ENCODE data around the gene UBN2.

Gene UBN2

DNA sequence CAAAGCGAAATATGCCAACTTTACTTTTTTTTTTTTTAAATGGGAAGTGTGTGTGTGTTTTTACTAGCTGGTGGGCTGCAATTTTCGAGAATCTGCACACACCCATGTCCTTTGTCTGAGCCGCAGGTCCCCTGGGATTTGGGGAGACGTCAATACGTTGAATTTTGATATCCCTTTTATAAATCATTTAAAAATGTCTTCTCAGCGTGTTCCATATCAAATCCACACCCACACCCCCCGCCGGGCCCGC lies 109.7 kb downstream of the UBN2 start:
- Histone ChIP-seq H3K27ac (peak overlapping the region; percentile 100), H3K79me2 (peaks cover 7% of the 10 kb centered on the region), H3K4me2 (ENCODE audit: low read length) (peak overlapping the region; percentile 97), H3K4me3 (ENCODE audit: low read depth, low read length) (peak overlapping the region; percentile 98), H3K36me3 (ENCODE audit: control insufficient read depth, insufficient read depth, low read length) (no peaks in the 10 kb centered on the region), H3K9ac (peak overlapping the region; percentile 99), H3K27me3 (ENCODE audit: control insufficient read depth, insufficient read depth, low read length) (no peaks in the 10 kb centered on the region), H3K4me1 (peaks cover 3% of the 10 kb centered on the region), H3K9me3 (ENCODE audit: control insufficient read depth, low read length) (no peaks in the 10 kb centered on the region), H2AFZ (peak overlapping the region; percentile 100)
- TF ChIP-seq, protein P1, sequence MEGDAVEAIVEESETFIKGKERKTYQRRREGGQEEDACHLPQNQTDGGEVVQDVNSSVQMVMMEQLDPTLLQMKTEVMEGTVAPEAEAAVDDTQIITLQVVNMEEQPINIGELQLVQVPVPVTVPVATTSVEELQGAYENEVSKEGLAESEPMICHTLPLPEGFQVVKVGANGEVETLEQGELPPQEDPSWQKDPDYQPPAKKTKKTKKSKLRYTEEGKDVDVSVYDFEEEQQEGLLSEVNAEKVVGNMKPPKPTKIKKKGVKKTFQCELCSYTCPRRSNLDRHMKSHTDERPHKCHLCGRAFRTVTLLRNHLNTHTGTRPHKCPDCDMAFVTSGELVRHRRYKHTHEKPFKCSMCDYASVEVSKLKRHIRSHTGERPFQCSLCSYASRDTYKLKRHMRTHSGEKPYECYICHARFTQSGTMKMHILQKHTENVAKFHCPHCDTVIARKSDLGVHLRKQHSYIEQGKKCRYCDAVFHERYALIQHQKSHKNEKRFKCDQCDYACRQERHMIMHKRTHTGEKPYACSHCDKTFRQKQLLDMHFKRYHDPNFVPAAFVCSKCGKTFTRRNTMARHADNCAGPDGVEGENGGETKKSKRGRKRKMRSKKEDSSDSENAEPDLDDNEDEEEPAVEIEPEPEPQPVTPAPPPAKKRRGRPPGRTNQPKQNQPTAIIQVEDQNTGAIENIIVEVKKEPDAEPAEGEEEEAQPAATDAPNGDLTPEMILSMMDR (IDR thresholded peaks at IDR 0.05): no peak

DNA sequence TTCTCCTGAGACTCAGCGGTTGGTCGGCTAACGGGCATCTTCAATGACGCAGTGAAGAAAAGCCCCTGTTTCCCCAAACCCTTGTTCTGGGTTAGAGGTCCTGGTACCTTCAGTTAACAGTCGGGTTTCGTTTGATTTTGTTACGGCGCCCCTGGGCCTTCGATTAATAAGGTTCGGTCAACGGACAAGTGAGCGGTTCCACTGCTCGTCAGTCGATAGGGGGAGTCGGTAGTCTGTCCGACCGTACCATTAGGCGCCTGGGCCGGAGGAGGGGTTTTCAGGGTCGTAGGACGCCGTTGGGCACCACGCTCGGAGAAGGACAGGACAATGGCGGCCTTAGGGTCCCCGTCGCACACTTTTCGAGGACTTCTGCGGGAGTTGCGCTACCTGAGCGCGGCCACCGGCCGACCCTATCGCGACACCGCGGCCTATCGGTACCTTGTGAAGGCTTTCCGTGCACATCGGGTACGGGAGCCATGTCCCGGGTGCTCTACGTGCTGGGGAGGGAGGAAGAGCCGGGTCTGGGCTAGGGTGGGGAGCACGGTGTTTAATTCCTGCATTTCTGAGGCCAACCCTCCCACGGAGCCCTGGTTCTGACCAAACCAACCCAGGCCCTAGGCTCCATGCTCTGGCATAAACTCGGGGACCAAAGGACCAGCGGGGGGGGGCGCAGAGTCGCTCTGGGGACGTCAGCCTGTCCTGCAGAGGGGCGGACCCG lies 110.2 kb downstream of the UBN2 start, which contains the start of gene FMC1:
FMC1 (plus strand) TSS at position 280 of the 718 bp plus-strand sequence; CDS start at position 328, 48 bp downstream.
- Histone ChIP-seq H3K4me1 (peaks cover 3% of the 10 kb centered on the region), H3K27me3 (ENCODE audit: control insufficient read depth, insufficient read depth, low read length) (no peaks in the 10 kb centered on the region), H3K36me3 (ENCODE audit: control insufficient read depth, insufficient read depth, low read length) (no peaks in the 10 kb centered on the region), H3K4me2 (ENCODE audit: low read length) (peak within 1 kb of the TSS; percentile 97), H3K9me3 (ENCODE audit: control insufficient read depth, low read length) (no peaks in the 10 kb centered on the region), H3K79me2 (peaks cover 7% of the 10 kb centered on the region), H3K4me3 (ENCODE audit: low read depth, low read length) (peak within 1 kb of the TSS; percentile 98), H2AFZ (peak within 1 kb of the TSS; percentile 100), H3K9ac (peak within 1 kb of the TSS; percentile 99), H3K27ac (peak within 1 kb of the TSS; percentile 100)
- TF ChIP-seq, protein P1 (IDR thresholded peaks at IDR 0.05): peak; percentile 69

DNA sequence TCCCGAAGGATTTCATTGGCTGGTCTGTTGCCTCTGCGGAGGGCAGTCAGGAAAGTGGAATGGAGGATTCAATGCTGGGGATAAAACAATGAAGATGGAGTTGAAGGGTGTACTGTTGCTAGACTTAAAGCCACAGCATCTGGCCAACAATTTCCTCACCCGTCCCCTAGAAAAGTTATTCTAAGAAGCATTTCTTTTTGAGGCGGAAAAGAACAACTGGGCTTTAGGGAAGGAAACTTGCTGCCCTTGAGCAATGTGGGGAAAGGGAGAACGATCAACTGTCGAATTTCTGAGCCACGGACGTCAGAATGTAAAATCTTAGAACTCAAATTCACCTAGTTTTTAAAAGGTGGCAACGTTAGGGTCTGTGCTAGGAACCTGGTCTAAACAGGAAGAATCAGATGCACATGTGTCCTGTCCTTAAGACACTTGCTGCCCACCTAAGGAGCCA lies 110.8 kb downstream of the UBN2 start:
- TF ChIP-seq, protein P1 (IDR thresholded peaks at IDR 0.05): no peak
- Histone ChIP-seq H3K4me2 (ENCODE audit: low read length) (peak overlapping the region; percentile 97), H2AFZ (peak overlapping the region; percentile 100), H3K4me1 (peaks cover 3% of the 10 kb centered on the region), H3K79me2 (peaks cover 13% of the 10 kb centered on the region), H3K9ac (peak overlapping the region; percentile 99), H3K27me3 (ENCODE audit: control insufficient read depth, insufficient read depth, low read length) (no peaks in the 10 kb centered on the region), H3K27ac (peak overlapping the region; percentile 100), H3K36me3 (ENCODE audit: control insufficient read depth, insufficient read depth, low read length) (no peaks in the 10 kb centered on the region), H3K4me3 (ENCODE audit: low read depth, low read length) (peak overlapping the region; percentile 98), H3K9me3 (ENCODE audit: control insufficient read depth, low read length) (no peaks in the 10 kb centered on the region)

DNA sequence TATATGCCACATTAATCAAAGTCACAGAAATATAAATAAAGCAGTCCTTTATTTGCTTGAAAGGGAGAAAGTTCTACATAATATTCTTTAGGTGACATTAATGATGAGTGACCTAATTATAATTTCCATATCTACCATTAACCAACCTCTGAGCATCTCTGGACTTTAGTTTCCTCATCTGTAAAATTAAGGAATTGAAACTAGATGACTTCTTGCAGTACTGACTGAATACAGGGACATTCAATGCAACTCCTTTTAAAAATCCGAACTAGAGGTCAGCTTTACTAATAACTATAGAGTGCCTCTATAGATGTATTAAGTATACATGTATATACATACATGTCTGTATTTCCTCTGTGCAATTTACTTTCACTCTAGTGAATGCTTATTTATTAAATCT lies 114.0 kb downstream of the UBN2 start:
- TF ChIP-seq, protein P1 (IDR thresholded peaks at IDR 0.05): no peak
- no peak overlapping the region for H3K9ac ChIP-seq
- H3K27me3 ChIP-seq (ENCODE audit: control insufficient read depth, insufficient read depth, low read length): no peaks in the 10 kb centered on the region
- no peak overlapping the region for H3K27ac ChIP-seq
- H3K9me3 ChIP-seq (ENCODE audit: control insufficient read depth, low read length): no peaks in the 10 kb centered on the region
- H3K4me2 ChIP-seq (ENCODE audit: low read length): no peak overlapping the region
- H3K79me2 ChIP-seq: peaks cover 20% of the 10 kb centered on the region
- no peak overlapping the region for H2AFZ ChIP-seq
- peaks cover 3% of the 10 kb centered on the region for H3K4me1 ChIP-seq
- no peaks in the 10 kb centered on the region for H3K36me3 ChIP-seq (ENCODE audit: control insufficient read depth, insufficient read depth, low read length)
- no peak overlapping the region for H3K4me3 ChIP-seq (ENCODE audit: low read depth, low read length)

DNA sequence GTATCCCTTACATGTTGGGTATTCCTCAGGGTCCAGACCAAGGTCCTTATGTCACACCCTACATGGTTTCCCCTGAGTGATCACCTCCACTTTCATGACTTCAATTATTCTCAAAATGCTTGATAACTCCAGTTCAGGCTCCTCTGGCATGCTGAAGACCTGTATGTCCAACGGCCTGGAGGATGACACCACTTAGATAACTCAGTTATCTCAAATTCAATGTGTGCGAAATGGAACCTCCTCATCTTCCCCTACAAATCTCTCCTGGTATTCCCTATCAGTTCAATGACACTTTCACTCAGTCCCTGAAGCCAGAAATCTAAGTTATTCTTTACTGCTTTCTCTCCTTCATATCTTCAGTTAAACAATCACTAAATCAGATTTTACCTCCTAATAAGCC lies 120.0 kb downstream of the UBN2 start:
- H3K27me3 ChIP-seq (ENCODE audit: control insufficient read depth, insufficient read depth, low read length): no peaks in the 10 kb centered on the region
- no peaks in the 10 kb centered on the region for H3K4me1 ChIP-seq
- H3K27ac ChIP-seq: no peak overlapping the region
- no peak overlapping the region for H2AFZ ChIP-seq
- TF ChIP-seq, protein P1 (IDR thresholded peaks at IDR 0.05): no peak
- H3K36me3 ChIP-seq (ENCODE audit: control insufficient read depth, insufficient read depth, low read length): no peaks in the 10 kb centered on the region
- H3K9ac ChIP-seq: no peak overlapping the region
- no peaks in the 10 kb centered on the region for H3K9me3 ChIP-seq (ENCODE audit: control insufficient read depth, low read length)
- no peak overlapping the region for H3K4me2 ChIP-seq (ENCODE audit: low read length)
- no peak overlapping the region for H3K4me3 ChIP-seq (ENCODE audit: low read depth, low read length)
- H3K79me2 ChIP-seq: peaks cover 39% of the 10 kb centered on the region
